ENCODE data around the gene ZNF385B.
A peak's percentile ranks its signal among the peaks of the same experiment; 100 is the strongest.

ZNF385B gene

GRCh38 chr2:179855673-179856072 is 5.7 kb downstream of the ZNF385B start:
- no peak for DNase-seq

GRCh38 chr2:179854891-179855290 is 6.5 kb downstream of the ZNF385B start:
- no peak for DNase-seq

- no peak for DNase-seq
Measured at GRCh38 chr2:179853108-179853507, 8.3 kb downstream of the ZNF385B start.

- DNase-seq: no peak
Measured at GRCh38 chr2:179850188-179850587, 11.2 kb downstream of the ZNF385B start.

GRCh38 chr2:179849719-179850118 is 11.7 kb downstream of the ZNF385B start:
- DNase-seq: no peak

- no peak for DNase-seq
Measured at GRCh38 chr2:179843541-179843940, 17.9 kb downstream of the ZNF385B start.

- no peak for DNase-seq
Measured at GRCh38 chr2:179842498-179843153, 18.8 kb downstream of the ZNF385B start.

GRCh38 chr2:179840840-179841239 is 20.6 kb downstream of the ZNF385B start:
- DNase-seq: no peak

- DNase-seq: no peak
Measured at GRCh38 chr2:179837408-179837807, 24.0 kb downstream of the ZNF385B start.

- no peak for DNase-seq
Measured at GRCh38 chr2:179830043-179830787, 31.2 kb downstream of the ZNF385B start.

GRCh38 chr2:179826297-179826696 is 35.1 kb downstream of the ZNF385B start:
- DNase-seq: no peak

- DNase-seq: no peak
Measured at GRCh38 chr2:179825494-179825893, 35.9 kb downstream of the ZNF385B start.

GRCh38 chr2:179824961-179825360 is 36.5 kb downstream of the ZNF385B start:
- no peak for DNase-seq

- no peak for DNase-seq
Measured at GRCh38 chr2:179822540-179822939, 38.9 kb downstream of the ZNF385B start.

- DNase-seq: no peak
Measured at GRCh38 chr2:179818546-179818945, 42.9 kb downstream of the ZNF385B start.

- DNase-seq: no peak
Measured at GRCh38 chr2:179817181-179817841, 44.1 kb downstream of the ZNF385B start.

- DNase-seq: no peak
Measured at GRCh38 chr2:179814050-179814449, 47.4 kb downstream of the ZNF385B start.

GRCh38 chr2:179812501-179812900 is 48.9 kb downstream of the ZNF385B start:
- DNase-seq: no peak

GRCh38 chr2:179811042-179811441 is 50.4 kb downstream of the ZNF385B start:
- no peak for DNase-seq

- DNase-seq: no peak
Measured at GRCh38 chr2:179809606-179810005, 51.8 kb downstream of the ZNF385B start.

- DNase-seq: peak; percentile 1
Measured at GRCh38 chr2:179805001-179805400, 56.4 kb downstream of the ZNF385B start.

- no peak for DNase-seq
Measured at GRCh38 chr2:179804206-179804605, 57.2 kb downstream of the ZNF385B start.

GRCh38 chr2:179802051-179802882 is 59.1 kb downstream of the ZNF385B start:
- no peak for DNase-seq
